GM12864 (cell line): ENCODE measurements around the gene NME3.

ENCODE experiments used
- DNase-seq: peaks from one replicate; pipeline ENCODE4 v3.0.0-alpha.2; 2011; ENCODE audit warnings: low read depth
- H3K4me3 ChIP-seq: 2 replicates; pipeline ENCODE4 v1.5.1; 2011; ENCODE audit warnings: mild to moderate bottlenecking, low read depth, low read length, control low read depth
- CTCF ChIP-seq: IDR thresholded peaks from 2 replicates; pipeline ENCODE4 v1.5.1; 2011; ENCODE audit warnings: low read depth, mild to moderate bottlenecking, moderate library complexity, low read length, control low read depth, inconsistent platforms; ENCODE audit errors: missing control alignments

NME3 gene

GRCh38 chr16:1793578-1794220, 22.4 kb upstream of the NME3 start, which contains the start of gene IGFALS:
TSS of gene IGFALS (minus strand) at chr16:1793705. CDS start at chr16:1793652, 53 bp downstream.
- H3K4me3 ChIP-seq = no peak within 1 kb of the TSS

GRCh38 chr16:1792836-1793577, 21.7 kb upstream of the NME3 start:
- no peak overlapping the region for H3K4me3 ChIP-seq
- no peak for DNase-seq
- TF ChIP-seq CTCF = no peak

More at GRCh38 chr16:1793578-1794220, 22.4 kb upstream of the NME3 start, which contains the start of gene IGFALS:
- no peak for DNase-seq
- TF ChIP-seq CTCF = no peak

GRCh38 chr16:1791943-1792812, 20.8 kb upstream of the NME3 start:
- no peak for TF ChIP-seq CTCF
- no peak for DNase-seq
- H3K4me3 ChIP-seq = no peak overlapping the region

- H3K4me3 ChIP-seq = no peak overlapping the region
- no peak for TF ChIP-seq CTCF
- no peak for DNase-seq
These were observed 20.1 kb upstream of the NME3 start for GRCh38 chr16:1791256-1791942.

- TF ChIP-seq CTCF = no peak
- no peak overlapping the region for H3K4me3 ChIP-seq
- no peak for DNase-seq
These were observed 19.4 kb upstream of the NME3 start for GRCh38 chr16:1790611-1791255.

GRCh38 chr16:1790261-1790610, 18.9 kb upstream of the NME3 start:
- no peak overlapping the region for H3K4me3 ChIP-seq
- no peak for TF ChIP-seq CTCF
- DNase-seq = no peak
